Suprapubic skin (tissue), 3 donors: ENCODE results near the gene MAGOH.
"Not testable (repeated sequence)": the region's sequence is repeated elsewhere in the genome, so short reads cannot be mapped to it uniquely, and the experiment has no call there.

Experiments used
- POLR2A ChIP-seq, 2 donors: fragments of 450-650 bp; IDR thresholded peaks; one replicate each; pipeline ENCODE4 v1.6.1; 2017; ENCODE audit warnings: antibody characterized with exemption in 2 of 2, mild to moderate bottlenecking in 2 of 2, moderate library complexity in 2 of 2
- TF ChIP-seq, protein P1 (sequence below), 2 donors: fragments of 200-600 bp in 1 of 2; fragments of 450-650 bp in 1 of 2; sonication (generic) in 1 of 2; IDR thresholded peaks; one replicate each; pipeline ENCODE4 v1.5.1; 2016 to 2019; ENCODE audit warnings: antibody characterized with exemption in 2 of 2, mild to moderate bottlenecking in 1 of 2, moderate library complexity in 1 of 2

GRCh38 chr1:53205496-53205895 lies 32.8 kb downstream of the MAGOH start:
- TF ChIP-seq, protein P1, sequence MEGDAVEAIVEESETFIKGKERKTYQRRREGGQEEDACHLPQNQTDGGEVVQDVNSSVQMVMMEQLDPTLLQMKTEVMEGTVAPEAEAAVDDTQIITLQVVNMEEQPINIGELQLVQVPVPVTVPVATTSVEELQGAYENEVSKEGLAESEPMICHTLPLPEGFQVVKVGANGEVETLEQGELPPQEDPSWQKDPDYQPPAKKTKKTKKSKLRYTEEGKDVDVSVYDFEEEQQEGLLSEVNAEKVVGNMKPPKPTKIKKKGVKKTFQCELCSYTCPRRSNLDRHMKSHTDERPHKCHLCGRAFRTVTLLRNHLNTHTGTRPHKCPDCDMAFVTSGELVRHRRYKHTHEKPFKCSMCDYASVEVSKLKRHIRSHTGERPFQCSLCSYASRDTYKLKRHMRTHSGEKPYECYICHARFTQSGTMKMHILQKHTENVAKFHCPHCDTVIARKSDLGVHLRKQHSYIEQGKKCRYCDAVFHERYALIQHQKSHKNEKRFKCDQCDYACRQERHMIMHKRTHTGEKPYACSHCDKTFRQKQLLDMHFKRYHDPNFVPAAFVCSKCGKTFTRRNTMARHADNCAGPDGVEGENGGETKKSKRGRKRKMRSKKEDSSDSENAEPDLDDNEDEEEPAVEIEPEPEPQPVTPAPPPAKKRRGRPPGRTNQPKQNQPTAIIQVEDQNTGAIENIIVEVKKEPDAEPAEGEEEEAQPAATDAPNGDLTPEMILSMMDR (IDR thresholded peaks at IDR 0.05), result not testable (repeated sequence)
- TF ChIP-seq POLR2A (IDR thresholded peaks at IDR 0.05), result not testable (repeated sequence)
